HG02759 (cell line): Measurements from ENCODE around the gene RSRC1.
"Not testable (repeated sequence)": the region's sequence is repeated elsewhere in the genome, so short reads cannot be mapped to it uniquely, and the experiment has no call there.

Source experiments
- ATAC-seq: cut with Tn5 transposase; IDR thresholded peaks from one replicate; pipeline ENCODE4 v1.9.1; 2021; ENCODE audit warnings: mild to moderate bottlenecking, moderate library complexity; ENCODE audit not compliant: unreplicated experiment

Gene RSRC1

DNA sequence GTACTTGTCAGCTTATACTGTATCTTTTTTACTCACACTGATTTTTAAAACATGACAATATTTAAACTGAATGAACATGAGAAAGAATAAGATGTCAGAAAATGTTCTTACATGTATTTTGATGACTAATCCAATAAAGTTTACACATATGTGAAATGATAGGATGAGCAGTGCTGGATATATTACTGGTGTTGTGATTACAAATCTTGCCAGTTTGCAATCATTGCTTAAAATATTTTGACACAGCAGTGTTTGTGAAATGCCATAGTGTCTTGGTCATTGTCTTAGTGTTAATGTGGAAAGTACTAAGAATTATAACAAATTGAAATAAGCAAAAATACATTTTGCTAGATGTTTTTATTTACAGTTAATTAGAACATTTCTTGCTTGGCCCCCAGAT lies 342.4 kb downstream of the RSRC1 start:
- no peak for ATAC-seq

DNA sequence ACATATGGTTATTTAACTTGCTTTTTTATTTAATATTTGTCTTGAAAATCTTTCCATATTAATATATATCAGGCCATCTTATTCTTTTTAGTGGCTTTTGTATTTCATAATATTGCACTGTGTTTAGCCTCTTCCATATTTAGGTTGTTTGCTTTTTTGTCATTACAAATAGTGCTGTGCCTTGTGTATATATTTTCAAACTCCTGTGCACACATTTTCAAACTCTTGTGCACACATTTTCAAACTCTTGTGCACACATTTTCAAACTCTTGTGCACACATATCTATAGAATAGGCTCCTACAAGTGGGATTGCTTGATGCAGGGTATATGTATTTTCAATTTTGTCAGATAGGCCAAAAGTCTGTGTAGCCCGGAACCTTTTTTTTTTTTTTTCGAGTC lies 343.1 kb downstream of the RSRC1 start:
- no peak for ATAC-seq

DNA sequence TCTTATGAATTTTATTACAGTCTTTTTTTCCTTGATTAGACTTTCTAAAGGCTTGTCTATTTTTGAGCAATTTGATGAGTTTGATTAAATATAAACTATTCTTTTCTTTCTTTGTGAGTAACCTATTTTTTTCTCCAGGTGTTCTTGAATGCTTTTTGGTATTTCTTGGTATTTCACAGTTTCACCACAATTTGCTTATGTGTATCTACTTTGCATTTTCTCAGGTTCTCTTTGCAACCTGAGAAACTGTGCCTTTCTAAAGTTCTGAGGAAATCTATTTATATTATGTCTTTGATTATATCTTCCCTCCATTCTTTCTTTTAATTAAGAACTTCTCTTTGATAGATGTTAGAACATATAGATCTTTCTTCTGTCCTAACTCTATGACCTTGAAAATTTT lies 344.0 kb downstream of the RSRC1 start:
- no peak for ATAC-seq

DNA sequence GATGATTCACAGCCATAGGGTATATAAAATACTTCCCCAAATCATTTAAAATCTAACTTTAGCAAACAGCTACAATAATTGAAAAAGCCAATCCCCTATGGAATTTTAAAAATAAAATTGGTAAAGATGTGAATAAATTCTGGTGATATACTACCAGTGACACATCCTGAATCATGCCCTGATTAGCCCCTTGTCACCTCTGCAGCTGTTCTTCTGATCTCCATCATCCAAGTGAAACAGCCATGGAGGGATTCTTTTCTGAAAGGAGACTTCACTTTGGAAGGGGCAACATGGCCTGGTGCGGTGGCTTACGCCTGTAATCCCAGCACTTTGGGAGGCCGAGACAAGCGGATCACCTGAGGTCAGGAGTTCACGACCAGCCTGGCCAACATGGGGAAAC lies 345.5 kb downstream of the RSRC1 start:
- ATAC-seq = no peak

DNA sequence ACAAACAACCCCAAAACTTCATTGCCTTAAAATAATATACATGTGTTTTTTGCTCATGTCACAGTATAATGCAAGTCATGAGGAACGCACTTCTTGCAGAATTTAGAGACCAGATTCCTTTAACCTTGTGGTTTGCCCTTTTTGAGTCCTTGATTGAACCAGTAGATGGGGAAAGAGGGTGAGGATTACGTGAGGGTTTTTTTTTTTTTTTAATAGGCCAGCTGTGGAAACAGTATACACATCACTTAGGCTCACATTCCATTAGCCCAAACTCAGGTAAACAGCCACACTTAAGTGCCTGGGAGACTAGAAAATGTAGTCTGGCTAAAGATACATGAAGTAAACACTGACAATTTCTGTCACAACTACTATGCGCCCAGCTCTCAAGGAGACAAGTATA lies 346.2 kb downstream of the RSRC1 start:
- no peak for ATAC-seq

DNA sequence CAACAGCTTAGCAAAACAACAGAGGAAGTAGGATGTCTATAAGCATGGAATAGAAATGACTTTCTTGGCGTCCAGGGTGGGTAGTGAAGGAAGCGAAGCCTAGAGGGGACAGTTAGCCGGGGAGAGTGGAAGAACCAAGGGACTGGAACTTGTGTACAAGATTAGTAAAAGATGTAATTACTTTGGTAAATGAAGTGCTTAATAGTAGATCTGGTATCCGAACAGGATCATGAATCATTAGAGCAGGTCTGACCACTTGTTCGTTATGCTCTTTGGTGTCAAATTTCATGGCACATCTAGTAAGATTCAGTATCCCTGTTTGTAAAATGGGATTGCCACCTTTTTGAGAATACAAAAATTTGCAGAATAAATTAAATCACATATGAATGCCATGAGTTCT lies 348.6 kb downstream of the RSRC1 start:
- ATAC-seq = no peak

DNA sequence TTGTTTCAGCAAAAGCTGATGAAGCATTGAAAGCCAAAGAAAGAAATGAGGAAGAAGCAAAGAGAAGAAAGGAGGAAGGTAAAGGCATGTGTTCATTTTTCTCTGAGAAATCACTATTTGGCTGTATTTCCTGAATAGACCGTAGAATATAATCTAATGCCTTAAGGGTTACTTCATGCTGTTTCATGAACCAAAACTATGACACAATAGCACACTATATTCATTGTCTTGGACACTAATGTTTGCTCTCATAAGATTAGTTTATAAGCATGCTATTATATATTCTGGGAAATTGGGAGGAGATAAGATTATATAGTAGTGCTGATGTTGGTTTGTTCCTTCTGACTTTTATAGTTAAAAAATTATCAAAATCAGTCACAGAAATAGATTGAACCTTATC lies 351.0 kb downstream of the RSRC1 start:
- no peak for ATAC-seq

DNA sequence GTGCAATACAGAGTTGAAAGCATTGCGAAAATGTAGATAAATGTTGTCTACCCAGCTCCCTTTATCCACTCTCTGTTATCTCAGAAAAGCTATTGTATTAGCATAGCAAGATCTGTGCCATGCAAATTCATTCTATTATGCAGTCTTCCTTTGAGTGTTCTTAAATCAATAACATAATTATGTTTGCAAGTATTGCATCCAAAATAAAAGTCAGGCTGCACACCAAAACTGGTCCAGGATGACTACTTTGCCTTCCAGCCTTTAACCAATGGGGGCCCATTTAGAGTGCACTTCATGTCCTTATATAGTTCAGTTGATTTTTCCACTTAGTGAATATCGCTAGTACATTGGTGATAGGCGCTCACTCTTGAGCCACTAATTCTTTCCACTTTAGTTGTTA lies 353.7 kb downstream of the RSRC1 start:
- ATAC-seq = no peak

DNA sequence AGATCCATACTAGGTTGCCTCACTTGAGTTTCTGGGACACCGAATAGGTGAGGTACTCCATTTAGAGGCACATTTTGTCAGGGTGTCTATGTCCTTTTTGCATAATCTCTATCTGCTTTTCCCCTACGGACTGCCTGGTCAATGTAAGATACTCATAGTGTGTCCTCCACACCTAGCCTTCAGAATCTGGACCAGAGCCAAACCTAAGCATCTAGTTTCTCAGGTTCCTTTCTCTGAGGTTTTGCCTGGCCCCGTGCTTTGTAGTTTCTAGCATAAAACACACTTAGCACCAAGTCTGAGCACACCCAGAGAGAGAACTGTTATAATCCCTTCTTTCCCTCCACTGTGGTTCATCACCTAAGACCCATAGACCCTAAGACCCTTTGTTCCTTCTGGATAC lies 355.2 kb downstream of the RSRC1 start:
- no peak for ATAC-seq

DNA sequence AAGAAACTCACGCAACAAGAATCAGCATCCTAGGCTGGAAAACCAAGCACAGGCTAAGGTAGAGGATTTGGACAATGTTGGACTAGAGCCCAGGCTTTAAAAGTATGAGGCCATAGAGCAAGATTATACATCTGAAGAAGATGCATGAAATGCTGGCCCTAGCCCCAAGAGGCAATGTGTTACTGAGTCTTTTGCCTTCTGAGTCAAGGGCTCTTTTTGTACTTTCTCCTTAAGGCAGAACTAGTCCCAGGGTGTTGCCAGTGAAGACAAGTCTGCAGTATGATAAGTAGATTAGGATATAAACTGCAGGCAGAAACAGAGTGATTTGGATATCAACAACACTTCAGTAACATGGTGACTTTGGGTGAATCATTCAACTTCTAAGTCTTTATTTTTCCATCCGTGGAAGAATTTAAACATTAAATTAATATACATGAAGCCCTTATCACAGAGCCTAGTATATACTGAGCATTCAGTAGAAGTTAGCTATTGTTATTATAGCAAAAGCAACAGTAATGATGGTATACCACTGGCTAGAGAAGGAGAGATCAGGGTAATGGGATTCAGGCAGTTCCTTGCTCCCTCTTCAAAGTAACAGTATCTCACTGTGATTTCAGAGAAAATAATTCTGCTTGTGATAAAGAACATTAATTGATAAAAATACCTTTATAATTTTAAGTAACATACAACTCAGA lies 361.2 kb downstream of the RSRC1 start:
- no peak for ATAC-seq

DNA sequence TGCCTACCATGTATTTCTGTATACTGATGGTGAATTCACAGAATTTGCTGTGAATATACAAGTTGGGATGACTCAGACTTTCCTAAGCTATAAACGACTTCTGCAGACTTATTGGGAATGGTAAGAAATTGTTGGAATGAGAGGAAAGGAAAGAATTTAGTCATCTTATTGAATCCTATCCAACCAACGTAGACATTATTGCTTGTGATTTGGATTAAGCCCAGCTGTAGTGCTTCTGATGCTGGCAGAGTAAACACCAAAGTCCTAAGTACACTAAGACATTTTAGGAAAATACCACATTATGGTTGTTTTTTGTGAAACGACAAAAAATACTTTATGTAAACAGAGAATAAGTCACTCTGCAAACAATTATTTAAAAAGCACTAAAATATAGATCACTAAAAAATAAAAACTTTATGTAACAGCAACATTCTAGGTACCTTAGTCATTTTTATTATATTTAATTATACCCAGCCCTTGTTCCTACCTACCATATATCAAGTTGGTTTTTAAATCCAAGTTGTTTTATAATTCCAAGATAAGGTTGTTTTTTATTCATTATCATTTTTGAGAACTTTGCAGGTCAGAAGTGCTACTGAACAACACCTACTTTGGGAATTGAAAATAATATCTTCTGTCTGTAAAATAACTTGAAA lies 361.9 kb downstream of the RSRC1 start:
- ATAC-seq = no peak

DNA sequence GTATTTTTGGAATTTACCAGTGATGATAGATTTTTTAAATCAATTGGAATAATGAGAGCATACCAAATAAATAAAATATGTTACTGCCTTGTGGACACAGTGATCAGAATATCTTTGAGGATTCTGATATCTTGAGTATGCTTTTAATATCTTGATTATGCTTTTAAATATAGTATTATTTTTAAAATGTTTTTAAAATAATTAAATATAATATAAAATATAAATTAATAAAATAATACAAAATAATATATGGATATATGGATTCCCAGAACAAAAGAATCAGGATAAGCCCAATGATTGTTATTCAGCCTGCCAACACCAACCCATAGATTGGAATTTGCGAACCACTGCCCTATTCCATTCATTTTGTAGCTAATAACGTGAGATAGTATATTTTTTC lies 369.2 kb downstream of the RSRC1 start:
- ATAC-seq = no peak

DNA sequence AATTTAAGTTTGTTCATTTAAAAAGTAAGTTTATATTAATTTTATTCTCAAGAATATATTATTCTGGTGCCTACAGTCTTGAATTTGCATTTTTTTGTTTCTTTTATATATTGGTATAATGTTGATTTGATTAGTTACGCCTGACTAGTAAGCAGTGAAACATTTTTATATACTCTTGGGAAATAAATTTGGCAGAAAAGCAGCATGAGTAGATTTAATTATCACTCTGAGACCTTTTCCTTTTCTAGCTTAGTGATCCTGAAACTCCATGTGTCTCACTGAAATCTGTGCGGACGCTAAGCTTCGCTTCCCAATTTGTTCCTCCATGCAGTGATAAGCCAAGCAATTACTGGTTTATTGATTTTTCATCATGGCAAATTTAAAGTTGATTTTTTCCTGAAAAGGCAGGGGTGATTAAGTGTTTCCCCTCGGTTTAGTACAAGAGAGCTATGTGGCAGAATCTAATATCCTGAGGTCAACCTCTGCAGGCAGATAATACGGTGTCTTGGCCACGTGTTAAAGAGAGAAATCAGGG lies 373.9 kb downstream of the RSRC1 start:
- no peak for ATAC-seq

DNA sequence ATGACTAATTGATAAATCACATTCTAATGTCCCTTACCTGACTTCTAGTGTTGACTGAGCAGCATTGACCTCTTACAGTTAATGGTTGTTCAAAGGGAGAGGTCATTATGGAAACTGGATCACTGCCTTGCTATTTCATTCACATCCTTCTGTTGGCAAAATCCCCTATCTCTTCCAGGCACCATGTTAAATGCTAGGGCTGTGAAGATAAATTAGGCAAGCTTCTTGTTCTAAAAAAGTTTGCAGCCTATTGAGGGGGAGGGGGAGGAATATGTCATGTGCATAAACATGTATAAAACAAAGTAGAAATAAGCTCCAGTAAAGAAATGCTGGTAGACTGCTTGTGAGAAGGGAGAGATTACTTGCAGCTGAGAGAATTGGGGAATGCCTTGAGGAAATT lies 376.3 kb downstream of the RSRC1 start:
- ATAC-seq = no peak

DNA sequence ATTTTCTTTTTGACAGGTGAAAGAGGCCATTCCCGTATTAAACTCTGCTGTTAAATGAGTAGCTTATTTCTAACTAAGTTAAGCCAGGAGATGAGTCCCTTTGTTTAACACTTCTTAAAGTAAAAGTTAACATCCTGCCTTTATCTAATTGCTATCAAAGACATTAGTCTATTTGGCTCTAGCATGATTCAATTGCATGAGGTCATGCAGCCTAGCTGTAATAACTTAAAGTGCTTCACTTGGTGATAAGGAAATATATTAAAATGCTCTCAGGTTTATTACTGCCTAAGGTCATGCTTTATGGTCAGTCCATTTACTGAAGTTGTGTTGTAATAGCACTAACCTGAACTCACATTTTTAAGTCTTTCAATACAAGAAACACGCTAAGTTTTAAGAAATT lies 378.8 kb downstream of the RSRC1 start:
- no peak for ATAC-seq

DNA sequence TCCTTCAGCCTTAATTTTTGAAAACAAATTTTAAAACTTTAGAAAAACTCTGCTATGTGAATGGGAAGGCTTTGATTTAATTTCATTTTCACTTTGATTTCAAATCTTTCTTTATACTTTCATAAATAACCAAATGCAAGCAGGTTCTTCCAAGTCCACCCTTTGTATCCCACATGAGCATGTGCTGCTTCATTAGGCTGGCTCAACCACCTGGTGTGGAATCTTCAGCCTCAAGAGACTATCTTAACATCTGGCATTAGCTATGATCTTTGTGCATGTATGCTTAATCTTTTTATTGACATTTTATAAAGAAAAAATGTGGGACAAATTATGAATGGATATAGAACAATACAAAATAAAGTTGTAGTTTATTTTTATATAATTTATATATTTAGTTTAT lies 379.3 kb downstream of the RSRC1 start:
- no peak for ATAC-seq

DNA sequence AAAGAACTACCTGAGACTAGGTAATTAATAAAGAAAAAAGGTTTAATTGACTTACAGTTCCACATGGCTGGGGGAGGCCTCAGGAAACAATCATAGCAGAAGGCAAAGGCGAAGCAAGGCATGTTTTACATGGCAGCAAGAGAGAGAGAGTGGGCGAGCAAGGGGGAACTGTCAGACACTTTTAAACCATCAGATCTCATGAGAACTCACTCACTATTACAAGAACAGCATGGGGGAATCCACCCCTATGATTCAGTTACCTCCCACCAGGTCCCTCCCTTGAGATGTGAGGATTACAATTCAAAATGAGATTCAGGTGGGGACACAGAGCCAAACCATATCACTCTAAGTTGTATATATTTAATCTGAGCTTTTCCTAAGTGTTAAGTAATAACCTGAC lies 382.1 kb downstream of the RSRC1 start:
- no peak for ATAC-seq

DNA sequence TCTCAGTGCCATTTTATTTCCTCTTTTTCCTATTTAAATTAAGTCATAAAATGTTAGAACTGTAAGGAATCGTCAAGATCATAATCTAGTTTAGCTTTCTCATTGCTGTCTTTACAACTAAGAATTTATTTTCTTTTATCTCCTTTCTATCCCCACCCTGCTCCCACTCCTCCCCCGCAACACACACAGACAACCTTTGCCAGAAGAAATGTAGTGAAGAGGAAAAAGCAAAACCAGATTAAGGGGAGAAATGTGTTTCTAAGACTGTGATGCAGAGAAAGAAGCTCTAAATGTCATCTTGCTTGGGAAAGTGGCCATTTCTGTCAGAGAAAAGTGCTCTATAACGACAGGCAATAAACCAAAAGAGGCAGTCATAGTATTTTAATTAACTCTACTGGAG lies 382.8 kb downstream of the RSRC1 start:
- ATAC-seq = no peak

DNA sequence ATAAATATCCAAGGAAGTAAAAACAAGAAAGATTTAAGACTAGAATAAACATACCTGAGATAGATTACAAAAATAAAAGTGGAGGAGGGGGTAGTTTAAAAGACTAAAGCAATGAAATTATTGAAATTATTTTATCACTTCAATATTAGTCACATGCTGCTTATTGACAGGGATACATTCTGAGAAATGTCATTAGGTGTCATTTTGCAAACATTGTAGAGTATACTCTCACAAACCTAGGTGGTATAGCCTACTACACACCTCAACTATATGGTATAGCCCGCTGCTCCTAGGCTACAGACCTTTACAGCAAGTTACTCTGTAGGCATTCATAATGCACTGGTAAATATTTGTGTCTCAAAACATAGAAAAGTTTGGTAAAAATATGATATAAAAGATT lies 384.0 kb downstream of the RSRC1 start:
- ATAC-seq = no peak

DNA sequence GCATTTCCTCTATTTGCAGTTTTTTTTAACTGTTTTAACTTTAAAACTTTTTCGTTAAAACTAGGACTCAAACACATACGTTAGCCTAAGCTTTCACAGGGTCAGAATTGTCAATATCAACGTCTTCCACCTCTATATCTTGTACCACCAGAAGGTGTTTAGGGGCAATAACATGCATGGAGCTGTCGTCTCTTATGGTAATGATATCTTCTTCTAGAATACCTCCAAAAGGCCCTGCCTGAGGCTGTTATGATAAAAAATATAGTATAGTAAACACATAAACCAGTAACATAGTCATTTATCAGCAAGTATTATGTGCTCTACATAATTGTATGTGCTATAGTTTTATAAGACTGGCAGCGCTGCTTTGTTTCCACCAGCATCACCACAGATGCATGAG lies 384.8 kb downstream of the RSRC1 start:
- ATAC-seq = no peak

DNA sequence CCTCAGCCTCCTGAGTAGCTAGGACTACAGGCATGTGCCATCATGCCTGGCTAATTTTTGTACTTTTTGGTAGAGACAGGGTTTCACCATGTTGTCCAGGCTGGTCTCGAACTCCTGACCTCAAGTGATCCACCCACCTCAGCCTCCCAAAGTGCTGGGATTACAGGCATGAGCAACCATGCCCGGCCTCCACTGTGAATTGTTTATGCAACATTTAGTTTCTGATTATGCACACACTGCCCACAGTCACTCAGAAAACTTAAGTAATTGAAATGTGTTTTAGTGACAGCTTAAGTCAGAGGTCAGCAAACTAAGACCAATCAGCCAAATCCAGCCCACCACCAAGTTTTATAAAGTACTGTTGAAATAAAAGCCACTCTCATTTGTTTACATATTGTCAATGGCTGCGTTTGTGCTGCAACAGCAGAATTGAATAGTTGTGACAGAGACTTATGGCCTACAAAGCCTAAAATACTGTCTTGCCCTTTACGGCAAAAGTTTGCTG lies 385.6 kb downstream of the RSRC1 start:
- not testable (repeated sequence) for ATAC-seq

DNA sequence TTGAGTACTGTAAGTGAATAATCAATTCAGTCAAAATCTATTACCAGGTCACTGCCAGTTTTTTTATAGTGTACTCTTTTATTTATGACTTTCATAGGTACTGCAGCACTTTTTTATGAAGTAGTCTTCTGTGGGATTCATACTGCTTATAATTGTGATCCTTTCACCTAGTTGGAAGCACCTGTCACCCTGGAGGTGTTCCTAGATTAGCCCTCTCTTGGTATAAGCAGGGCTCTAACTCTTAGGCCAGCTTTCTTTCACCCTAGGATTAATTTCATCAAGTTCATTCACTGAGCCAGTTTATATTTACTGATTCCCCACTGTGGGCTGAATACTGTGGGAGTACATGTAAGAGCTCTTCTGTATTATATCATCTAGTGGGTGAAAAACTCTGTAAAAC lies 395.2 kb downstream of the RSRC1 start:
- ATAC-seq = no peak

DNA sequence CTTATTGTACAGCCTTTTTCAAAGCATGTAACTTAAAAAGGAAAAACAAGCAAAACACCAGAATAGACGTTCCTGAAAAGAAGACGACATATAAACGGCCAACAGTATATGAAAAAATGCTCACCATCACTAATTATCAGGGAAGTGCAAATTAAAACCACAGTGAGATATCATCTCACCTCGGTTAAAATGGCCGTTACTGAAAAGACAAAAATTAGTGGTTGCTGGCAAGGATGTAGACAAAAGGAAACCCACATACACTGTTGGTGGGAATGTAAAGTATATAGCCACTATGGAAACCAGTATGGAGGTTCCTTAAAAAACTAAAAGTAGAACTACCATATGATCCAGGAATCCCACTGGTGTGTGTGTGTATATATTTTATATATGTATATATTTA lies 396.6 kb downstream of the RSRC1 start:
- no peak for ATAC-seq
